NCI-H1930 (cell line): ENCODE data around the gene FAM156B.
"Not testable (repeated sequence)": the region's sequence is repeated elsewhere in the genome, so short reads cannot be mapped to it uniquely, and the experiment has no call there.

ENCODE experiments used
- DNase-seq, 2 experiments: peaks; one replicate each; lab custom pipeline; 2025; lab: John Stamatoyannopoulos, UW

The FAM156B gene

GRCh38 chrX:52896855-52897709 lies at the start of gene FAM156B:
Gene FAM156B (plus strand): TSS chrX:52897330. CDS start chrX:52907226, 9,896 bp downstream.
- not testable (repeated sequence) for DNase-seq

- DNase-seq: no peak
These were observed 44.8 kb upstream of the FAM156B start for GRCh38 chrX:52852110-52852860.

GRCh38 chrX:52856991-52857525 lies 40.1 kb upstream of the FAM156B start:
- not testable (repeated sequence) for DNase-seq

- no peak for DNase-seq
These were observed 31.7 kb upstream of the FAM156B start for GRCh38 chrX:52865343-52865998.

- no peak for DNase-seq
These were observed 29.4 kb upstream of the FAM156B start, which contains the start of gene XAGE3 for GRCh38 chrX:52867610-52868348. Gene XAGE3 (minus strand): TSS chrX:52868083. CDS start chrX:52867133, 950 bp downstream.

- no peak for DNase-seq
These were observed 27.1 kb upstream of the FAM156B start for GRCh38 chrX:52870046-52870445.

GRCh38 chrX:52873825-52874224 lies 23.3 kb upstream of the FAM156B start:
- DNase-seq: not testable (repeated sequence)

- no peak for DNase-seq
These were observed 22.5 kb upstream of the FAM156B start for GRCh38 chrX:52874661-52875060.

GRCh38 chrX:52875436-52875835 lies 21.7 kb upstream of the FAM156B start:
- not testable (repeated sequence) for DNase-seq

- not testable (repeated sequence) for DNase-seq
These were observed 20.7 kb upstream of the FAM156B start for GRCh38 chrX:52876386-52876785.

GRCh38 chrX:52887459-52887858 lies 9.7 kb upstream of the FAM156B start:
- DNase-seq: not testable (repeated sequence)

- not testable (repeated sequence) for DNase-seq
These were observed 9.0 kb upstream of the FAM156B start for GRCh38 chrX:52888090-52888489.

- not testable (repeated sequence) for DNase-seq
These were observed 692 bp upstream of the FAM156B start for GRCh38 chrX:52896438-52896837.

- DNase-seq: not testable (repeated sequence)
These were observed 8.4 kb downstream of the FAM156B start for GRCh38 chrX:52905531-52905930.

GRCh38 chrX:52906072-52906471 lies 8.9 kb downstream of the FAM156B start:
- DNase-seq: not testable (repeated sequence)

GRCh38 chrX:52907137-52907536 lies 10.0 kb downstream of the FAM156B start:
- DNase-seq: not testable (repeated sequence)

- DNase-seq: not testable (repeated sequence)
These were observed 10.8 kb downstream of the FAM156B start for GRCh38 chrX:52907900-52908299.

- not testable (repeated sequence) for DNase-seq
These were observed 12.3 kb downstream of the FAM156B start for GRCh38 chrX:52909313-52909969.

GRCh38 chrX:52913681-52914080 lies 16.6 kb downstream of the FAM156B start:
- DNase-seq: not testable (repeated sequence)

- not testable (repeated sequence) for DNase-seq
These were observed 17.6 kb downstream of the FAM156B start for GRCh38 chrX:52914704-52915103.
